K562 (cell line): ENCODE results near the gene REM1. TPM values are rescaled to one million over a fixed set of nuclear protein-coding genes. Genes with fewer than 3 reads are reported as not detected.

ENCODE experiments used
- BACH1 ChIP-seq: fragments of 200-800 bp; sonication (Bioruptor generic); IDR thresholded peaks from 2 replicates; pipeline ENCODE4 v1.6.1; 2016; ENCODE audit warnings: missing genetic modification characterization, missing compliant biosample characterization
- BCOR ChIP-seq: fragments of 450-650 bp; IDR thresholded peaks from 2 replicates; pipeline ENCODE4 v1.6.1; 2016
- GATAD2A ChIP-seq: fragments of 450-650 bp; IDR thresholded peaks from 2 replicates; pipeline ENCODE4 v1.6.1; 2017
- ILK ChIP-seq: fragments of 450-650 bp; IDR thresholded peaks from 2 replicates; pipeline ENCODE4 v1.6.1; 2016; ENCODE audit warnings: missing genetic modification characterization, low read depth, mild to moderate bottlenecking, missing compliant biosample characterization, moderate library complexity, borderline replicate concordance
- MEF2A ChIP-seq: IDR thresholded peaks from 2 replicates; pipeline ENCODE4 v1.6.1; 2011; ENCODE audit warnings: low read depth, mild to moderate bottlenecking, low read length, moderate library complexity; ENCODE audit not compliant: control insufficient read depth
- NBN ChIP-seq: fragments of 450-650 bp; IDR thresholded peaks from 2 replicates; pipeline ENCODE4 v1.6.1; 2016; ENCODE audit warnings: low read depth, mild to moderate bottlenecking
- PPARD ChIP-seq: fragments of 250-450 bp; sonication (Bioruptor Pico); IDR thresholded peaks from 2 replicates; pipeline ENCODE4 v1.8.0; 2022; ENCODE audit warnings: inconsistent platforms, mild to moderate bottlenecking, moderate library complexity
- RAD21 ChIP-seq, 2 experiments: fragments of 250-450 bp in 1 of 2; fragments of 450-650 bp in 1 of 2; sonication (Bioruptor Pico) in 1 of 2; formaldehyde crosslinking in 1 of 2; IDR thresholded peaks in 1 of 2; conservative IDR thresholded peaks in 1 of 2; 2 replicates each; pipeline versions ENCODE4 v1.4.0 to v1.8.0; 2020 to 2022; ENCODE audit warnings: mild to moderate bottlenecking in 2 of 2, moderate library complexity in 1 of 2
- RUNX1 ChIP-seq: sonication (generic); IDR thresholded peaks from 2 replicates; pipeline ENCODE4 v1.6.1; 2016; ENCODE audit warnings: antibody characterized with exemption, low read depth
- SNRNP70 ChIP-seq: fragments of 200-400 bp; formaldehyde crosslinking; optimal IDR thresholded peaks from 2 replicates; pipeline ENCODE3; 2017; ENCODE audit warnings: low read depth, low read length
- SRSF9 ChIP-seq: fragments of 200-400 bp; formaldehyde crosslinking; IDR thresholded peaks from 2 replicates; pipeline ENCODE4 v1.6.1; 2017; ENCODE audit warnings: low read depth, low read length, borderline replicate concordance
- STAT5A ChIP-seq: IDR thresholded peaks from 2 replicates; pipeline ENCODE4 v1.6.1; 2012; ENCODE audit warnings: low read length, inconsistent platforms, borderline replicate concordance
- UBTF ChIP-seq, 2 experiments: IDR thresholded peaks; 2 replicates each; pipeline ENCODE4 v1.6.1; 2012; ENCODE audit warnings: improper control_type of control experiment in 2 of 2, low read depth in 2 of 2, low read length in 2 of 2, borderline replicate concordance in 1 of 2
- ZFPM2 ChIP-seq: fragments of 250-450 bp; sonication (Bioruptor Pico); IDR thresholded peaks from 2 replicates; pipeline ENCODE4 v1.5.1; 2022; ENCODE audit warnings: mild to moderate bottlenecking
- ZNF239 ChIP-seq: fragments of 250-450 bp; sonication (Bioruptor Pico); IDR thresholded peaks from 2 replicates; pipeline ENCODE4 v1.4.0; 2020; ENCODE audit warnings: mild to moderate bottlenecking
- ZNF274 ChIP-seq: IDR thresholded peaks from 2 replicates; pipeline ENCODE4 v1.6.1; 2011; ENCODE audit warnings: low read depth, mild to moderate bottlenecking, low read length, moderate library complexity, borderline replicate concordance
- ZNF280B ChIP-seq: fragments of 250-450 bp; sonication (Bioruptor Pico); IDR thresholded peaks from 2 replicates; pipeline ENCODE4 v1.5.1; 2021; ENCODE audit warnings: mild to moderate bottlenecking
- ZNF384 ChIP-seq: IDR thresholded peaks from 2 replicates; pipeline ENCODE4 v1.6.1; 2012; ENCODE audit warnings: low read depth, low read length, improper control_type of control experiment
- ZNF609 ChIP-seq: sonication (generic); formaldehyde crosslinking; IDR thresholded peaks from 2 replicates; pipeline ENCODE4 v1.8.1; 2023; ENCODE audit warnings: missing genetic modification reagents, mild to moderate bottlenecking, borderline replicate concordance
- ZNF77 ChIP-seq: fragments of 250-450 bp; sonication (Bioruptor Pico); IDR thresholded peaks from 2 replicates; pipeline ENCODE4 v1.5.0; 2020
- polyA plus RNA-seq, 8 experiments: library from polyadenylated mRNA; depleted of rRNA in 4 of 8; stranded (reverse) in 5 of 8; unstranded in 3 of 8; fragments of >200 nt; fragmentation: Nextera tagmentation in 2 of 8; fragmentation: Illumina TruSeq in 1 of 8; extraction: Ambion mirVana in 2 of 8; extraction: Trizol in 1 of 8; gene quantifications; 2 replicates each; pipeline versions ENCODE4 v1.2.1 to v1.2.3, GENCODE V29; 2011 to 2014; ENCODE audit warnings: inconsistent platforms in 1 of 8, missing spikeins in 1 of 8
- total RNA-seq, 7 experiments: library from RNA; depleted of rRNA in 6 of 7; stranded (reverse); fragments of >200 nt in 6 of 7; fragmentation: Illumina TruSeq in 2 of 7; extraction: Trizol in 2 of 7; gene quantifications; 2 replicates each; pipeline versions ENCODE4 v1.2.1 to v1.2.3, GENCODE V29; 2011 to 2021; ENCODE audit warnings: low replicate concordance in 1 of 7

The REM1 gene
- total and polyA plus RNA-seq, 9 of the 15 experiments (the other 6 are each of a cell fraction or from before 2014, with no cell fraction given), result not detected

GRCh38 chr20:31514154-31515071, 39.3 kb downstream of the REM1 start, which contains the start of gene HM13 (continued):
- TF ChIP-seq RUNX1, result no peak; the same call in 1 of the 2 replicates
- no peak for TF ChIP-seq RAD21 (CRISPR knock-in tag; conservative IDR thresholded peaks at IDR 0.05 in 1 of 2, IDR thresholded peaks at IDR 0.05 in 1 of 2)
- TF ChIP-seq GATAD2A, result peak; percentile 66; the same call in 1 of the 2 replicates
- no peak for TF ChIP-seq ZNF274
- TF ChIP-seq PPARD (CRISPR knock-in tag), result no peak
- no peak for TF ChIP-seq BCOR
- TF ChIP-seq UBTF (IDR thresholded peaks at IDR 0.05; ENCODE audit: borderline replicate concordance in 1 of 2, low read depth in 2 of 2, low read length in 2 of 2), result no peak
- TF ChIP-seq SNRNP70, result no peak
- TF ChIP-seq STAT5A, result no peak
- no peak for TF ChIP-seq NBN
- no peak for TF ChIP-seq ZNF280B (CRISPR knock-in tag)
- 0 out of 2 replicates have a peak, but pooled peaks have one; percentile 72 for TF ChIP-seq ZNF609
- TF ChIP-seq ZFPM2 (CRISPR knock-in tag), result no peak
- TF ChIP-seq ZNF384, result no peak
- no peak for TF ChIP-seq ILK (tag)
- TF ChIP-seq SRSF9, result no peak
- no peak for TF ChIP-seq MEF2A
- no peak for TF ChIP-seq ZNF77 (CRISPR knock-in tag)
- TF ChIP-seq ZNF239 (CRISPR knock-in tag), result no peak; the same call in 1 of the 2 replicates
- peak; percentile 72 for TF ChIP-seq BACH1
